GM19328 (cell line): ENCODE results near the gene SIT1.
A peak's percentile ranks its signal among the peaks of the same experiment; 100 is the strongest.

Experiments used
- ATAC-seq: cut with Tn5 transposase; IDR thresholded peaks from one replicate; pipeline ENCODE4 v1.9.1; 2021; ENCODE audit warnings: mild to moderate bottlenecking, moderate library complexity; ENCODE audit not compliant: unreplicated experiment

The SIT1 gene

GRCh38 chr9:35650341-35651158 lies at the start of gene SIT1:
TSS of gene SIT1 (minus strand) at chr9:35650931. CDS start at chr9:35650853, 78 bp downstream.
- ATAC-seq: no peak

- ATAC-seq: no peak
Observed at GRCh38 chr9:35700031-35700430, 49.3 kb upstream of the SIT1 start.

DNA sequence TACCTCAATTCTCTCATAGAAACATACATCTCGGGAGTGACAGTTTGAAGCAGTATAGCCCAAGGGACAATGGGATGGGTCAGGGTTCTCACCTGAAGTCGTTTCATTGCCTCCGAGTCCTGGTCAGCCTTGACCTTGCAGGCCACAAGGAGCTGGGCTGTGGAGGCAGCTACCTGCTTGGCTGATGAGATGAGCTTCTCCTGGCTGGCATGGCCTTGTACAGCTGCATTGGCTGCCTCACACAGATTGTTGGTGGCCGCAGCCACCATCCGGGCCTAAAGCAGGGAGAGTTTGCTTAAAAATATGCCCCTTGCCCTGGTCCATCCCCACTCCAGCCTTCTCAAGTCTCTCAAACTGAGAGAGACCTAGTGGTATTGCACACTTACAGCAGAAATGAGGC lies 47.5 kb upstream of the SIT1 start:
- ATAC-seq: no peak

GRCh38 chr9:35697486-35697885 lies 46.8 kb upstream of the SIT1 start:
- ATAC-seq: no peak

- peak; percentile 70 for ATAC-seq
Observed at GRCh38 chr9:35696520-35697215, 45.9 kb upstream of the SIT1 start.

GRCh38 chr9:35695943-35696401 lies 45.2 kb upstream of the SIT1 start:
- no peak for ATAC-seq

DNA sequence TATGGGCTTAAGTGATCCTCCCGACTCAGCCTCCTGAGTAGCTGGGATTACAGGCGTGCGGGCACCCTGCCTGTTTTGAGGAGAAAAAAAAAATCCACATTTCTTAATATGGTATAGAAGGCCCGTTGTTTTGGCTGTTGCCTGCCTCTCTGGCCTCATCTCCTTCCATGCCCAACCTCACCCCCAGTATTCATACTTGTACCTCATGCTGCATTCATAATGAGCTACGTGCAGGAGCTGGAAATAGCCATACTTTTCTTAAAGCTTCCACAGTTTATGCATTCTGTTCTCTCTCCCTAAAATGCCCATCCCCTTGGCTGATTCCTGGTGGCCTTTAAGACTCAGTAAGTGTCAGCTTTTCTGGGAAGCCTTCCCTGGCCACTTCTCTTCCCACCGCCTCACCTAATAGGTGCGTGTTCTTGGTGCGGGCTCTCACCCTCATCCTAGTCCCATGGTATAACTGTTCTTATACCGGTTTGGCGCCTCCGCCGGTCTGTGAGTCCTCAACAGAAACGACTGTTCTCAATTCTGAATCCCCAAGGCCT lies 41.1 kb upstream of the SIT1 start:
- ATAC-seq: no peak

DNA sequence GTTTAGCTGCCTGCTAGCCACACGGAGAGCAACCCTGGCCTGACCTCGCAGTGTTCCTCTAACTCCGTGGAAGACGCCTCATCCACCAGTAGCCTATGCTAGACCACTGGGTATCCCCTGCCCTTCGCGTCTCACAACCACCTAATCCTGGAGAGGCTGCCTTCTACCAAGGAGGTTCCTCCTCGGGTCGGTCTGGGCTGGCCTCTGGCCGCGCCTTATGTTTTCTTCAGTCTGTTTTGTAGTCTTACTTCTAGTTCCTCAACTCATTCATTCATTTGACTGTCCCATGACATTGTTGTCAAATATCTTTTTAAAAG lies 40.6 kb upstream of the SIT1 start:
- ATAC-seq: no peak

DNA sequence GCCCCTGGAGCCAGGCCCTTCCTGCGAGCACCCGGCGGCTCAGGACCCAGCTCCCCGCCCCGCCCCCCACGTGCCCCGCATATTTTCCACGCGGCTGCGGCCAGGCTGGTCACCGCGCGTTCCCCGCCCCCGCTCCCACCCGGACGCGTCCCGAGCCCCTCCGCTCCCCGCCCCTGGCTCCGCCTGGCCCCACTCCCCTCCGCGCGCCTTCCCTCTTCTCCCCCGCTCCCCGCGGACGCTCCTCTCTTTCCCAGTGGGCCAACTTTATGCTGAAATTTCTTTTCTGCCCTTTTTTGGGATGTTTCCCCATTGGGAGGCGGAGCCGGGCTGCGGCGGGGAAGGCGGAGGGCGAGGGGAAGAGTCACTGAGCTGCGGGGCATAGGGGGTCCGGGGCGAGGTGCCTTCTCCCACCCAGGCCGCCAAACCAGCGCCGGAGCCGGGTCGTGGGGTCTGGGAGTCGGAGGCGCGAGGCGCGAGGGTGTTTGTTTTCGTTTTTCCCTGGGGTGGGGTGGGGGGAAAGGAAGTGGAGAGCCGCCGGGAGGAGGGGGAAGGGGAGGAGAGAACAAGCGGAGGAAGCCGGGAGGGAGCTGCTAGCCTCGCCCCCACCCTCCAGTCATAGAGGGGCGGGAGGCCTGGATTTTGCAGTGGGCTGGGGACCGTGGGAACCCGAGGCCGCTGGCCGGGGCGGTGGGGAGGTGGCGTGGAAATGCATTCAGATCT lies 40.0 kb upstream of the SIT1 start:
- no peak for ATAC-seq

DNA sequence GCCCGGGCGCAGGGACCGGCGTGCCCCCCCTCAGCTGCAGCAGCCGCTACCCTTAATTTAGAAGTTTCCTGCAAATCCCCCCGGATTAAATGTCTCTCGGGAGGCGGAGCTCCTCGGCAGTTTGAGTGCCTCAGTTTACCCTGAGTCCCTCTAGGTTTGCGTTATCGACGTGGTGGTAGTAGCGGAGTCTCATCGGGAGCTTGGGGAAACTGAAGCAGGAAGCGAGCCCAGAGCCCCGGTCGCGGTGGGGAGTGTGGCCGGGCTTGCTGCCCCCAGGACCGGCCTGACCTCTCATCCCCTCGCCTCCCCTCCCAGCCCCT lies 39.5 kb upstream of the SIT1 start:
- no peak for ATAC-seq

DNA sequence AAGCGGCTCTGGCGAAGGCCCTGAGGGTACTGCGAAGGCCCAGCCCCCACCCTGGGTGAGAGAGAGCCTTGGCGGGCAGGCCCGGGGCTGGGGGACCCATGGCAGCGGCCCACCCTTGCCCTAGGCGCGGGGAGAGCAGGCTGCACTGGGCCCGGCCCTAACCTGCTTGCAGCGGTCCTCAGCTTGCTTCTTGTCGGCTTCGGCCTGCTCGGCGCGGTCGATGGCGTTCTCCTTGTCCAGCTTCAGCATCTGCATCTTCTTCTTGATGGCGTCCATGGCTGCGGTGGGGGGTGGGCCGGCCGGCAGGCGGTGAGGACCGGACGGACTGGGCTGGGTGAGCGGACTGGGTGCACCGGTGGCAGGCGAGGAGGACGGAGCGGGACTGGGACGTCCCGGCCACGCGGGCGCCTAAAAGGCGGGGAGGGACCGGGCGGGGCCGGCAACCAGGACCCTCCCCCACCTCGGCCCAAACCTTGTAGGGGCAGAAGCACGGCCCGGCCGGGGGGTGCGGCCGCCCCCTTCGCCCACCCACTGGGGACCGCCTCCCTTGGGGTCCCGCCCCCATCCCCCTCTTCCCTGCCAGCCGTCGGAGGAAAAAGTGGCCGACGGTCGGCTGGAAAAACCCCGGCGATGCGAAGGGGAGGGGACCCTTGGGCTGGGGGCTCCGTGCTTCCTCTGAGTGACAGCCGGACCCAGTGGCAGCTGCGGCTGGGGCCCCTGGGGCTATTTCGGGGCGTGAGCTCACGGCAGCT lies 39.0 kb upstream of the SIT1 start, which contains the start of gene TPM2:
TSS of gene TPM2 (minus strand) at position 384 of the 752 bp plus-strand sequence. CDS start at position 276, 108 bp downstream.
- no peak for ATAC-seq

DNA sequence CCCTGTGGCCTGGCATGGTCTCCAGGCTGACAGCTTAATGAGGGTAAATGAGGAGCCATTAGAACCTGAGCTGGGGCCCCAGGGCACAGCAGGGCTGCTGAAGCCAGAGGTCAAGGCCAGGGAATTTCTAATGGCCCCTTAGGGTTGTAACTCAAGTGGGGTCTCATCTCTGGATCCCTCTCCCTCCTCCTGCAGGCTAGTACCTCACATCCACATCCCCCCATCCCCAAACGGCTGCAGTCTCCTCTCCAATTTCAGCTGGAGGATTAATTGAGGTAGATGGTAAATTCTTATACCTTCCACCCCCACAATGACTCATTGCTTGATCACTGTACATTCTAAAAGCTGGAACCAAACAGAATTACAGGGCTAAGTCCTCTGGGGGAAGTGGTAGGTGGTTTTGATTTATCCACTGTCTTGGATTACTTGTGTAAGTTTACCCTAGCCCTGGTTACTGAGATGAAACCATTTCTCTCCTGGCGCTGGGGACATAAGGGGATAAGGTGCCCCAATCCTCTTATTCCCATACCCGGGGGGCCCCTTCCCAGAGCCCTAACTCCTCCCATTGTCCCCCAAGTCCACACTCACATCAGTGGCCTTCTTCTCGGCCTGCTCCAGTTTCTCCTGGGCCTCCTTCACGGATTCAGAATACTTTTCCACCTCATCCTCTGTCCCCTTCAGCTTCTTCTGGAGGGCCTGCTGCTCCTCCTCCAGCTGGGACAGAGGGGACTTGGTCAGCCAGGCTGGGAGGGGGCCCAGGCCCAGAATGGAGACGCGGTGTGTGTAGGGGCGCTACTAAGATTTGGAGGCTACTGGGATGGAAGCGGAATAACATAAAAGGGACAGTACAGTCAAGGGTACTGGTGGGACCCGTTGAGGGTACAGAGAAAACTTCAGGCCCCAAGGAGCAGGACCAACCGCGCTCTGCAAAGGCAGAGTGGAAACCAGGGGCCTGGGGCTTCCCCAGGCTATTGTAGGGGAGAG lies 38.1 kb upstream of the SIT1 start:
- ATAC-seq: no peak

- ATAC-seq: no peak
Observed at GRCh38 chr9:35687972-35688557, 37.3 kb upstream of the SIT1 start.

GRCh38 chr9:35687306-35687705 lies 36.6 kb upstream of the SIT1 start:
- no peak for ATAC-seq

DNA sequence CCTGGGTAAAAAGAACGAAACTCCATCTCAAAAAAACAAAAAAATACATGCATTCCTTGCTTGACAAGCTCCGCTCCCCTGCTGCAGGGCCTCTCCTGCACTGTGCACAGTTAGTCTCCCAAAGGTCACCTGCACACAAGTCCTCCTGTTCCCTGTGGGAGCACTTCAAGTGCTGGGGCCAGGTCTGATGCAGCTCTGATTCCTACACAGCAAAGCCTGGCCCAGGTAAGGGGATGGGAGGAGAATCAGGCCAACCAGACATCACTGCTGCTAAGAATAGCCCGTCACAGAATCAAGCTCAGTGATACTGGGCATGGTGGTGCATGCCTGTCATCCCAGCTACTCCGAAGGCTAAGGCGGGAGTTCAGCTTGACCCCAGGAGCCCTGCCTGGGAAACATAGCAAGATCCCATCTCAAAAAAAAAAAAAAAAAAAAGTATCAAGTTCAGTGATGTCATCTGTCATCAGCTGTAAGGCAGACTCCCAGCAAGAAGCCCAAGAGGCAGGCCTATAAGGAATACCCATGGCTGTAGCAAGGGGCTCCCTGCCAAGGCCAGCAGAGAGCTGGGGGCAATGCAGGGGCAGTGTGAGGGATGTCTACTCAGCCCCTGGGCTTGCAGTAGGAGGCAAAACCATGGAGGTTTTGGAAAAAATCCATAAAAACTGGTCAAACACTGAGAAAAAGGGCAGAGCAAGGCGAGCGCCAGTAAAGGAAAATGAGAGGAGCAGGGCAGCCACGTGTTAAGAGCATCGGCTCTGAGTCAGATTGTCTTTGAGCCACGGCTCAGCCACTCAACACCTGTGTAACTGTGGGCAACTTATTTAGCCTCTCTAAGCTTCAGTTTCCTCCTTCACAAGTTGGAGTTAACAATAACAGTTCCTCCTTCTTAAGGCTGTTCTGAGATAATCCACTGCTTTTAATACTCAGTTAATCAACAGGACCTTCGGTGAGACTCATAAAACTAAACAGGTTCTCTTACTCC lies 35.8 kb upstream of the SIT1 start:
- no peak for ATAC-seq

DNA sequence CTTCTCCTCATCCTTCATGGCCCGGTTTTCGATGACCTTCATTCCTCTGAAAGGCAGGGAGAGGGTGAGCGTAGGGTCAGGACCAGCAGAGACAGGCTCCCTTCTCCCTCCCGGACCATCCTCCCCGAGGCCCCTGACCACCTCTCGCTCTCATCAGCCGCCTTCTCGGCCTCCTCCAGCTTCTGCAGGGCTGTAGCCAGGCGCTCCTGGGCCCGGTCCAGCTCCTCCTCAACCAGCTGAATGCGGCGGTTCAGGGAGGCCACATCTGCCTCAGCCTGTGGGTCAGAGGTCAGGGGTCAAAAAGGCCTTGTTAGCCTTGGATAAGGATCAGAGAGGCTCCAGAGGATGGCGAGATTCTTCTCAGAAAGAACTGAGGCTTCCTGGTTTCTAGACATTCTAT lies 34.8 kb upstream of the SIT1 start:
- ATAC-seq: no peak

DNA sequence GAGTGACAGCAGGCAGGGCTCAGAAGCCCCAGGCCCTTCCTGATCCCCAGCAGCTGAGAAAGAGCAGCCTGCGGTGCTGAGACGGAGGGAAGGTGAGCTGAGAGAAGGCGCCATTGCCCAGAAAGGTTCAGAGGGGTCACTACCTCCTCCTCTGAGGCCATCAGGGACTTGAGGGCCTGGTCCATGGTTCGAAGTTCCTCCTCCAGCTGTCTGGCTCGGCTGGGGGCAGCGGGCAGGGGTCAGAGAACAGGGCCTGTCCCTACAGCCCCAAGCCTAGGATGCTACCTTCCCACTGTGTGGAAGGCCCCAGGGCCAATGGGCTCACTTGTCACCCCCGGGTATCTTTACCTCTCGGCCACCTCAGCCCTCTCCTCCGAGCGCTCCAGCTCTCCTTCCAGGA lies 34.2 kb upstream of the SIT1 start:
- no peak for ATAC-seq

DNA sequence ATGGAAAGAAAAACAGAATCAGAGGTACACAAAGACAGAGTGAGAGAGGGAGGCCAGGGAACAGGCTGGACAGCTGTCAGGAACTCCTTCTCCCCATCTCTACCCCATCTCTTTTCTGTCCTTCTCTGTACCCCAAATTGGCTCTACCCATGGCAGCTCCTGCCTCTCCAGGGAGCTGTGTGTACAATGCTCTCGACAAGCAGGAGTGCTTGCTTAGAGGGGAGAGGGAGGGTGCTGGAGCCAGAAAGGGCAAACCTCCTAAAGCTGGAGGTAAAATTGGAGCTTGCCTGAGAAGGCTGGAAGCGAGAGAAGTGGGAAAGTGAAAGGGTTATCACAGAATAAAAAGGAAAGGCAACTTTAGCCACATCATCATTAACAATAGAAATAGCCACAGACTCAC lies 32.6 kb upstream of the SIT1 start:
- no peak for ATAC-seq
